MCF 10A (cell line): ENCODE measurements around the gene DSPP. TPM values are rescaled to one million over a fixed set of nuclear protein-coding genes. Genes with fewer than 3 reads are reported as not detected.

Source experiments
- BruUV-seq: library from RNA; stranded (reverse); fragments of 400-500 nt; replicated peaks from 2 replicates; lab custom pipeline; 2021; lab: Mats Ljungman, UMichigan
- CTCF ChIA-PET: fragments of 300-600 bp; sonication (Branson Sonifier 250); formaldehyde crosslinking; extraction: SDS; loops from one replicate; lab custom pipeline; 2021; ENCODE audit warnings: antibody characterized with exemption, inconsistent platforms; lab: Yijun Ruan, JAX
- POLR2A ChIA-PET: fragments of 300-600, 350-650 bp; sonication (Branson Sonifier 250); formaldehyde crosslinking; extraction: SDS; loops from one replicate; lab custom pipeline; 2020; ENCODE audit warnings: antibody characterized with exemption, inconsistent platforms; lab: Yijun Ruan, JAX
- DNase-seq: peaks from one replicate; pipeline ENCODE4 v3.0.0-alpha.2; 2018; ENCODE audit not compliant: unreplicated experiment
- H3K27ac Mint-ChIP-seq: one replicate; pipeline ENCODE4 v1.8.0; 2022; ENCODE audit warnings: mild to moderate bottlenecking, low read depth, mixed read lengths; ENCODE audit not compliant: unreplicated experiment
- H3K27me3 Mint-ChIP-seq: one replicate; pipeline ENCODE4 v1.8.0; 2022; ENCODE audit warnings: mixed read lengths; ENCODE audit not compliant: insufficient read depth, unreplicated experiment
- H3K36me3 Mint-ChIP-seq: one replicate; pipeline ENCODE4 v1.8.0; 2022; ENCODE audit warnings: mild to moderate bottlenecking, moderate library complexity, mixed read lengths; ENCODE audit not compliant: insufficient read depth, unreplicated experiment
- H3K4me1 Mint-ChIP-seq: one replicate; pipeline ENCODE4 v1.8.0; 2022; ENCODE audit warnings: mixed read lengths; ENCODE audit not compliant: insufficient read depth, unreplicated experiment
- H3K4me3 Mint-ChIP-seq: one replicate; pipeline ENCODE4 v1.8.0; 2022; ENCODE audit warnings: mild to moderate bottlenecking, moderate library complexity, mixed read lengths; ENCODE audit not compliant: unreplicated experiment
- H3K9me3 Mint-ChIP-seq: one replicate; pipeline ENCODE4 v1.8.0; 2022; ENCODE audit warnings: mixed read lengths; ENCODE audit not compliant: unreplicated experiment
- CTCF ChIP-seq: fragments of 200-600 bp; IDR thresholded peaks from one replicate; pipeline ENCODE4 v1.8.0; 2022; ENCODE audit warnings: antibody characterized with exemption, mild to moderate bottlenecking; ENCODE audit not compliant: unreplicated experiment
- intact Hi-C: fragments of 100-400 bp; cut with micrococcal nuclease; formaldehyde crosslinking; loops from 2 replicates; pipeline ENCODE4 v1.14.1; 2022
- total RNA-seq: library from RNA; stranded (reverse); gene quantifications from 2 replicates; pipeline ENCODE4 v1.2.3, GENCODE V29; 2022

DSPP gene
- total RNA-seq, 1 experiment from 2014 or later, result not detected

GRCh38 chr4:87620491-87620890 is 12.2 kb downstream of the DSPP start:
- no peak for TF ChIP-seq CTCF
- no peaks in the 10 kb centered on the region for H3K4me1 Mint-ChIP-seq
- DNase-seq, result no peak
- ChIA-PET CTCF (no interaction called here), POLR2A (no interaction called here)
- H3K36me3 Mint-ChIP-seq, result no peaks in the 10 kb centered on the region
- BruUV-seq, result no TSS peak
- H3K4me3 Mint-ChIP-seq, result no peak overlapping the region
- no peak overlapping the region for H3K27ac Mint-ChIP-seq
- H3K27me3 Mint-ChIP-seq, result peaks cover 56% of the 10 kb centered on the region
- intact Hi-C loops, result no loop called here
- no peaks in the 10 kb centered on the region for H3K9me3 Mint-ChIP-seq

- intact Hi-C loops, result no loop called here
- Mint-ChIP-seq H3K36me3 (no peaks in the 10 kb centered on the region), H3K27me3 (peaks cover 54% of the 10 kb centered on the region), H3K9me3 (no peaks in the 10 kb centered on the region), H3K4me3 (no peak overlapping the region), H3K4me1 (no peaks in the 10 kb centered on the region), H3K27ac (no peak overlapping the region)
- DNase-seq, result no peak
- no TSS peak for BruUV-seq
- ChIA-PET CTCF (no interaction called here), POLR2A (no interaction called here)
- TF ChIP-seq CTCF, result no peak
Observed at GRCh38 chr4:87622303-87622702, 14.0 kb downstream of the DSPP start.

- ChIA-PET CTCF (no interaction called here), POLR2A (no interaction called here)
- BruUV-seq, result no TSS peak
- Mint-ChIP-seq H3K4me1 (no peaks in the 10 kb centered on the region), H3K9me3 (no peaks in the 10 kb centered on the region), H3K4me3 (no peak overlapping the region), H3K27me3 (peaks cover 30% of the 10 kb centered on the region), H3K36me3 (no peaks in the 10 kb centered on the region), H3K27ac (no peak overlapping the region)
- intact Hi-C loops, result no loop called here
- no peak for TF ChIP-seq CTCF
- no peak for DNase-seq
Observed at GRCh38 chr4:87624698-87625097, 16.4 kb downstream of the DSPP start.

- CTCF ChIA-PET, result interaction anchor here (0.6 to 1.5 kb wide), 3 partner anchors 48 to 412 kb away, joined by 3 to 4 read pairs (median 3); no protein-coding TSS in a partner anchor
- DNase-seq, result no peak
- H3K4me1 Mint-ChIP-seq, result peaks cover 7% of the 10 kb centered on the region
- POLR2A ChIA-PET, result interaction anchor here (0.7 to 1.0 kb wide), 2 partner anchors 15 to 216 kb away, joined by 3 read pairs; no protein-coding TSS in a partner anchor
- no TSS peak for BruUV-seq
- H3K27me3 Mint-ChIP-seq, result no peaks in the 10 kb centered on the region
- intact Hi-C loops, result no loop called here
- H3K9me3 Mint-ChIP-seq, result peaks cover 6% of the 10 kb centered on the region
- TF ChIP-seq CTCF, result no peak
- no peak overlapping the region for H3K27ac Mint-ChIP-seq
- H3K4me3 Mint-ChIP-seq, result no peak overlapping the region
- H3K36me3 Mint-ChIP-seq, result no peaks in the 10 kb centered on the region
Observed at GRCh38 chr4:87631668-87632067, 23.3 kb downstream of the DSPP start.
